ENCODE data around the gene ERC2. TPM values are rescaled to one million over a fixed set of nuclear protein-coding genes. Genes with fewer than 3 reads are reported as not detected.
A peak's percentile ranks its signal among the peaks of the same experiment; 100 is the strongest.

The ERC2 gene
- polyA plus RNA-seq, 1 experiment: 0.07 TPM

DNA sequence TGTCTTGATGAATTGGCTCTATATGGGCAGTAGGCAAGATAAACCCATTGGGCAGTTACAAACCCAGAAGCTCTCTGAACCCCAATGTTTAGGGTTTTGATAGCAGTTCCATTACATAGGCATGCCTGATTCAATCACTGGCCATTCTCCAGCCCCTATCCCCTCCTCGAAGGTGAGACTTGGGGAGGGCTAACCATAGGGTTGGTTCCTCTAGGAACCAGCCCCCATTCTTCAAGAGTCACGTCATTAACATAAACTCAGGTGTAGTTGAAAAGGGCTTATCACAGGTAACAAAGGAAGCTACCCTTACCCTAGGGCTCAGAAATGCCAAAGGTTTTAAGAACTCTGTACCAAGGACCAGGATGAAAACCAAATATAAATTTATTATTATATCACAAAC lies 353.1 kb downstream of the ERC2 start:
- TF ChIP-seq, protein P1, sequence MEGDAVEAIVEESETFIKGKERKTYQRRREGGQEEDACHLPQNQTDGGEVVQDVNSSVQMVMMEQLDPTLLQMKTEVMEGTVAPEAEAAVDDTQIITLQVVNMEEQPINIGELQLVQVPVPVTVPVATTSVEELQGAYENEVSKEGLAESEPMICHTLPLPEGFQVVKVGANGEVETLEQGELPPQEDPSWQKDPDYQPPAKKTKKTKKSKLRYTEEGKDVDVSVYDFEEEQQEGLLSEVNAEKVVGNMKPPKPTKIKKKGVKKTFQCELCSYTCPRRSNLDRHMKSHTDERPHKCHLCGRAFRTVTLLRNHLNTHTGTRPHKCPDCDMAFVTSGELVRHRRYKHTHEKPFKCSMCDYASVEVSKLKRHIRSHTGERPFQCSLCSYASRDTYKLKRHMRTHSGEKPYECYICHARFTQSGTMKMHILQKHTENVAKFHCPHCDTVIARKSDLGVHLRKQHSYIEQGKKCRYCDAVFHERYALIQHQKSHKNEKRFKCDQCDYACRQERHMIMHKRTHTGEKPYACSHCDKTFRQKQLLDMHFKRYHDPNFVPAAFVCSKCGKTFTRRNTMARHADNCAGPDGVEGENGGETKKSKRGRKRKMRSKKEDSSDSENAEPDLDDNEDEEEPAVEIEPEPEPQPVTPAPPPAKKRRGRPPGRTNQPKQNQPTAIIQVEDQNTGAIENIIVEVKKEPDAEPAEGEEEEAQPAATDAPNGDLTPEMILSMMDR (IDR thresholded peaks at IDR 0.05; ENCODE audit: insufficient read depth, low read depth, low read length): no peak
- Histone ChIP-seq H3K4me3 (ENCODE audit: low read depth, low read length) (no peak overlapping the region), H3K27me3 (ENCODE audit: control insufficient read depth, insufficient read depth, low read length) (no peaks in the 10 kb centered on the region), H3K36me3 (ENCODE audit: control insufficient read depth, insufficient read depth, low read length) (no peaks in the 10 kb centered on the region)
- ChIA-PET POLR2A (no interaction called here), CTCF (no interaction called here)
- no peak for DNase-seq (ENCODE audit: low read depth)

DNA sequence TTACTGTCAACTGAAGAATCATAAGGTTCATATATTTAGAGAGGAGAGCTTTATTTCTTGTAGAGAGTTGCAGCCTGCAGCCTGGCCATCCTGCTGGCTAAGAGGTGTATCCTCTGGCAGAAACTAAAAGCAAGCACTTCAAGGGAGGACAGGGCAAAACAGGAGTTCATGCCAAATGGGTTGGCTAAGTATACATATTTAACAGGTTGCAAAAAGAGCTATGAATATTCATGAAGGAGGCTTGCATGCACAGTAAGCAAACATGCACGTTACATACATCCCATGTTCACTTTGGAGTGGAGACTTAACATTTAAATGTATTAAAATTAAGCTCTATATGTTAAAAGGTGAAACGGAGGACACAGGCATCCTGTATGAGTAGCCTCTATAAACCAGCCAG lies 354.4 kb downstream of the ERC2 start:
- POLR2A ChIA-PET: no interaction called here
- CTCF ChIA-PET: interaction anchor here (1.2 to 1.5 kb wide), 2 partner anchors 11 to 1276 kb away, joined by 3 to 4 read pairs; no protein-coding TSS in a partner anchor
- Histone ChIP-seq H3K36me3 (ENCODE audit: control insufficient read depth, insufficient read depth, low read length) (no peaks in the 10 kb centered on the region), H3K4me3 (ENCODE audit: low read depth, low read length) (no peak overlapping the region), H3K27me3 (ENCODE audit: control insufficient read depth, insufficient read depth, low read length) (no peaks in the 10 kb centered on the region)
- TF ChIP-seq, protein P1 (IDR thresholded peaks at IDR 0.05; ENCODE audit: insufficient read depth, low read depth, low read length): no peak
- no peak for DNase-seq (ENCODE audit: low read depth)

GRCh38 chr3:56113231-56113630 lies 355.0 kb downstream of the ERC2 start:
- CTCF ChIA-PET: interaction anchor here (1.2 to 1.5 kb wide), 2 partner anchors 10 to 1275 kb away, joined by 3 to 4 read pairs; no protein-coding TSS in a partner anchor
- POLR2A ChIA-PET: no interaction called here
- H3K4me3 ChIP-seq (ENCODE audit: low read depth, low read length): no peak overlapping the region

DNA sequence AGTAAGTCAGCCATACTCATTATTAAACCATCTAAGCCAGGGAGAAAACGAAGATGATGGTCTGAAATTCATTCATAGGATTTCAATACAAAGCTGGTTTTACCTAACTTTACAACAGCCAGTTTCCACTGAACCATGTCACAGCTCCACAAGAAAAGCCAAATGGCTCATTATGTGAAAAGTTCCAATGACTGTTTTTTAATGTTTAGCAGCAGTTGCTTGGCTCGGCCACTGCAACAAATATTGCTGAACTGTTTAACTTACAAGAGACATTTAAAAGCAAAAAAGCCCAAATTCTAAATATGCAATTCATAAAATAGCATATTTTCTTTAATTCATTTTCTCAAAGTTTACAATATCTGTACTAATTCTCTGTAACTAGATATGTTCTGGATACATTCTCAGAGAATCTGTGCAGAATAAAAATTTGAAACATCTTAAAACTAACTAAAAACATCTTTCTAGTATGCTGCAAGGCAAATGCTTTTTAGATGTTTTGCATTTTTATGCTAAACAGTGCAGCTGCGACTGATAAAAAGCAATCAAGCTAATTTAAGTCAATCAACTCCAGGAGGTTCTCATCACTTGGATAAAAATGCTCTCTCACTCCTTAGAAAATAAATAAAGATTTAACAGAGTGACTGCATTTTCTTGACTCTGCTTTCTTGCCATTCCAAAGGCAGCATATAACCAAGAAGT lies 356.5 kb downstream of the ERC2 start:
- CTCF ChIA-PET: interaction anchor here (0.6 to 1.2 kb wide), 4 partner anchors 32 to 370 kb away, joined by 3 read pairs; no protein-coding TSS in a partner anchor
- POLR2A ChIA-PET: interaction anchor here (0.5 kb wide), 1 partner anchor 438 kb away, joined by 19 read pairs; no protein-coding TSS in a partner anchor
- Histone ChIP-seq H3K27me3 (ENCODE audit: control insufficient read depth, insufficient read depth, low read length) (no peaks in the 10 kb centered on the region), H3K36me3 (ENCODE audit: control insufficient read depth, insufficient read depth, low read length) (no peaks in the 10 kb centered on the region), H3K4me3 (ENCODE audit: low read depth, low read length) (no peak overlapping the region)
- peak; percentile 86 for DNase-seq (ENCODE audit: low read depth)
- TF ChIP-seq, protein P1 (IDR thresholded peaks at IDR 0.05; ENCODE audit: insufficient read depth, low read depth, low read length): no peak

More at GRCh38 chr3:56113231-56113630, 355.0 kb downstream of the ERC2 start:
- no peak for DNase-seq (ENCODE audit: low read depth)
- Histone ChIP-seq H3K27me3 (ENCODE audit: control insufficient read depth, insufficient read depth, low read length) (no peaks in the 10 kb centered on the region), H3K36me3 (ENCODE audit: control insufficient read depth, insufficient read depth, low read length) (no peaks in the 10 kb centered on the region)
- TF ChIP-seq, protein P1 (IDR thresholded peaks at IDR 0.05; ENCODE audit: insufficient read depth, low read depth, low read length): no peak

GRCh38 chr3:56110886-56111285 lies 357.4 kb downstream of the ERC2 start:
- no peak overlapping the region for H3K4me3 ChIP-seq (ENCODE audit: low read depth, low read length)
- H3K36me3 ChIP-seq (ENCODE audit: control insufficient read depth, insufficient read depth, low read length): no peaks in the 10 kb centered on the region
- ChIA-PET CTCF (interaction anchor here (1.2 kb wide), 2 partner anchors 63 to 369 kb away, joined by 3 read pairs; no protein-coding TSS in a partner anchor), POLR2A (no interaction called here)
- no peaks in the 10 kb centered on the region for H3K27me3 ChIP-seq (ENCODE audit: control insufficient read depth, insufficient read depth, low read length)
- TF ChIP-seq, protein P1 (IDR thresholded peaks at IDR 0.05; ENCODE audit: insufficient read depth, low read depth, low read length): no peak
- DNase-seq (ENCODE audit: low read depth): no peak
